DOHH2 (cell line): Measurements from ENCODE around the gene LAMA2.

ENCODE experiments used
- H3F3A ChIP-seq: fragments of 200-600 bp; sonication (generic), shearing (Covaris generic); 2 replicates; pipeline ENCODE4 v1.6.0; 2016; ENCODE audit warnings: antibody characterized with exemption, mild to moderate bottlenecking; ENCODE audit not compliant: control insufficient read depth, insufficient read depth
- H3K27ac ChIP-seq: fragments of 200-600 bp; sonication (generic); 2 replicates; pipeline ENCODE4 v1.5.1; 2014; ENCODE audit warnings: low read depth, mild to moderate bottlenecking, low read length, moderate library complexity
- H3K27me3 ChIP-seq: fragments of 200-600 bp; sonication (generic); 2 replicates; pipeline ENCODE4 v1.6.1; 2014; ENCODE audit warnings: mild to moderate bottlenecking, low read length, mixed read lengths; ENCODE audit not compliant: control insufficient read depth
- H3K36me3 ChIP-seq: fragments of 200-600 bp; sonication (generic); 2 replicates; pipeline ENCODE4 v1.6.1; 2014; ENCODE audit warnings: mild to moderate bottlenecking, low read length, moderate library complexity, mixed read lengths; ENCODE audit not compliant: control insufficient read depth
- H3K4me1 ChIP-seq: fragments of 200-600 bp; sonication (generic); 2 replicates; pipeline ENCODE4 v1.6.1; 2014; ENCODE audit warnings: mild to moderate bottlenecking, low read length, mixed read lengths; ENCODE audit not compliant: control insufficient read depth
- H3K4me2 ChIP-seq: fragments of 200-600 bp; sonication (generic); 2 replicates; pipeline ENCODE4 v1.6.0; 2014; ENCODE audit warnings: mild to moderate bottlenecking, low read length, moderate library complexity
- H3K4me3 ChIP-seq: fragments of 200-600 bp; sonication (generic); 2 replicates; pipeline ENCODE4 v1.5.1; 2014; ENCODE audit warnings: mild to moderate bottlenecking, low read length, mixed read lengths
- H3K79me2 ChIP-seq: fragments of 200-600 bp; sonication (generic); 2 replicates; pipeline ENCODE4 v1.6.1; 2014; ENCODE audit warnings: mild to moderate bottlenecking, low read length, mixed read lengths; ENCODE audit not compliant: control insufficient read depth
- H3K9me2 ChIP-seq: fragments of 200-600 bp; sonication (generic); replicated peaks from 2 replicates; pipeline ENCODE4 v1.6.1; 2014; ENCODE audit warnings: mild to moderate bottlenecking, low read length, mixed read lengths; ENCODE audit not compliant: control insufficient read depth
- H3K9me3 ChIP-seq: fragments of 200-600 bp; sonication (generic); 2 replicates; pipeline ENCODE4 v1.6.1; 2014; ENCODE audit warnings: antibody characterized with exemption, low read length, mixed read lengths; ENCODE audit not compliant: control insufficient read depth, insufficient read depth
- H4K20me1 ChIP-seq: fragments of 200-600 bp; sonication (generic); 2 replicates; pipeline ENCODE4 v1.6.0; 2014; ENCODE audit warnings: low read depth, mild to moderate bottlenecking, antibody characterized with exemption, low read length, moderate library complexity; ENCODE audit not compliant: control insufficient read depth, insufficient read depth
- CTCF ChIP-seq: fragments of 200-600 bp; sonication (generic); IDR thresholded peaks from one replicate; pipeline ENCODE4 v1.5.1; 2014; ENCODE audit warnings: antibody characterized with exemption, mild to moderate bottlenecking, low read depth, low read length; ENCODE audit not compliant: poor library complexity, severe bottlenecking
- EZH2phosphoT487 ChIP-seq: fragments of 200-600 bp; sonication (generic); IDR thresholded peaks from 2 replicates; pipeline ENCODE4 v1.6.1; 2017; ENCODE audit warnings: borderline replicate concordance, mild to moderate bottlenecking, antibody characterized with exemption, low read length, moderate library complexity, mixed read lengths

The LAMA2 gene

GRCh38 chr6:129364037-129364436 lies 481.1 kb downstream of the LAMA2 start:
- Histone ChIP-seq H4K20me1 (no peaks in the 10 kb centered on the region), H3K36me3 (no peaks in the 10 kb centered on the region), H3F3A (no peaks in the 10 kb centered on the region), H3K79me2 (no peaks in the 10 kb centered on the region), H3K27me3 (no peaks in the 10 kb centered on the region), H3K9me3 (no peaks in the 10 kb centered on the region), H3K4me3 (no peak overlapping the region), H3K4me1 (no peaks in the 10 kb centered on the region), H3K9me2 (no peaks in the 10 kb centered on the region), H3K4me2 (no peak overlapping the region), H3K27ac (no peak overlapping the region)
- TF ChIP-seq EZH2phosphoT487 = no peak
- TF ChIP-seq CTCF = no peak

- Histone ChIP-seq H3F3A (no peaks in the 10 kb centered on the region), H3K27ac (no peak overlapping the region), H3K9me3 (no peaks in the 10 kb centered on the region)
Measured at GRCh38 chr6:129364767-129365166, 481.8 kb downstream of the LAMA2 start.

GRCh38 chr6:129368076-129368475 lies 485.1 kb downstream of the LAMA2 start:
- Histone ChIP-seq H3F3A (no peaks in the 10 kb centered on the region), H3K27me3 (0 out of 2 replicates have a peak, but pooled peaks cover 3% of the 10 kb centered on the region), H3K4me3 (no peak overlapping the region), H4K20me1 (no peaks in the 10 kb centered on the region), H3K4me1 (no peaks in the 10 kb centered on the region), H3K9me3 (no peaks in the 10 kb centered on the region), H3K36me3 (no peaks in the 10 kb centered on the region), H3K27ac (no peak overlapping the region), H3K79me2 (no peaks in the 10 kb centered on the region), H3K4me2 (no peak overlapping the region), H3K9me2 (no peaks in the 10 kb centered on the region)
- TF ChIP-seq CTCF (no peak), EZH2phosphoT487 (no peak)

More at GRCh38 chr6:129364767-129365166, 481.8 kb downstream of the LAMA2 start:
- no peaks in the 10 kb centered on the region for H3K36me3 ChIP-seq
- no peaks in the 10 kb centered on the region for H3K79me2 ChIP-seq
- H3K4me2 ChIP-seq = no peak overlapping the region
- H4K20me1 ChIP-seq = no peaks in the 10 kb centered on the region
- no peaks in the 10 kb centered on the region for H3K4me1 ChIP-seq
- no peak overlapping the region for H3K4me3 ChIP-seq
- TF ChIP-seq CTCF (no peak), EZH2phosphoT487 (no peak)
- H3K9me2 ChIP-seq = no peaks in the 10 kb centered on the region
- H3K27me3 ChIP-seq = no peaks in the 10 kb centered on the region
